ENCODE measurements around the gene INPP4B.
A peak's percentile ranks its signal among the peaks of the same experiment; 100 is the strongest.

INPP4B gene

DNA sequence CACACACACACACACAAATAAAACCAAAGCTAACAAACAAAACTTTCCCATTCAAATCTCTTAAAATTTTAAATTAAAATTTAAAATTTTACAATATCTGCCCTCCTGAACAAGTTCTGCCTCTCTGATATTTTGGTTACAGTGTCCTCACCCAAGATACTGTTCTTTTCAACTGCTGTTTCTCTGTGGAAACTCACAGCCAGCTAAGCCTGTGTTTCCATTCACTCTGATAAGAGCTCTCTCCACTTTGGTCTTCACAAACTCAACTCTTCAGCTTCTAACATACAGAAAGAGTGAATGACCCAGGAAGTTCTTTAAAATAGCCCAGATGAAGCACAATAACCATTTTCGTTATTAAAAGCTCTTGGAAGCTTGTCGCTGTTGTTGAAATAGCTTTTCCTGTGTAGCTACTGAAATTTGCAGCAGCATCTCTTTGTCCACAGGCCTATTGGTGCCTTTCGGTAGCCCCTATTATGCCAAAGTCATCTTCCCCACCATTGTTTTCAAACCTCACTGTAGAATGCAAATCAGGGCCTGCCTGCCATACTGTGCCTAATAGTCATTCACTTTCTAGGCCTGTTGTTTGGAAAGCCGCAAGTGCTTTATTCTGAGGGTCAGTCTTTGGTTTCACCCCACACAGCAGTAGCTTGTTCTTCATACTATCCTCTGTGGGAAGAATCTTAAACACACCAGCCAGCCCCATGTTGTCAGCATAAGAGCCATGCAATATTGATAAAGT lies 19.4 kb downstream of the INPP4B start:
- no peak overlapping the region for H3K9ac ChIP-seq (ENCODE audit: low read length)

DNA sequence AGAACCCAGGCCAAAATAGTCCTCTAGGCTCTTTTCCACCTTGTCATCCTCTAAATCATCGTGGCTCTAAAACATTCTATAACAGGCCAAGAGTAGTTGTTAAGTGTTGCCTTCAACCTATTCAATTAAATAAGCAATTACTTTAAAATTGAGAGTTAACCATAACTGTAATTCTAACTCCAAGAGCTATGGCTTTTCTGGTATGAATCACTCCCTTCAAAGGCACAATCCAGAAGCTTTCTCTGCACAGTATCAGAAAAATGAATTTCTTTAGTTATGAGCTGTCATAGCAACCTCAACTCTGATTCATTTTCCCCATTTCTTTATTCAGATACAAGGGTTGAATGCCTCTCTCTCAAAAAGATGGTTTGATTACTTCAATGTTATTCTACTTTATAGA lies 21.7 kb downstream of the INPP4B start:
- Histone ChIP-seq H4K91ac (ENCODE audit: low read depth, low read length) (no peak overlapping the region), H3K18ac (ENCODE audit: low read length) (no peak overlapping the region), H3K79me2 (ENCODE audit: control insufficient read depth, insufficient read depth, low read length, poor library complexity) (no peaks in the 10 kb centered on the region), H2BK120ac (ENCODE audit: insufficient read depth, low read length, poor library complexity) (no peak overlapping the region), H4K8ac (ENCODE audit: low read depth, low read length) (no peak overlapping the region), H2AK5ac (ENCODE audit: low read length) (no peak overlapping the region), H3K4me2 (ENCODE audit: low read length) (no peak overlapping the region), H3K27me3 (ENCODE audit: insufficient read depth, low read length) (no peaks in the 10 kb centered on the region), H3K9me3 (ENCODE audit: insufficient read depth, low read depth, low read length) (peaks cover 2% of the 10 kb centered on the region), H2AFZ (ENCODE audit: insufficient read depth, low read length, poor library complexity) (no peak overlapping the region), H3K23ac (ENCODE audit: low read length) (no peak overlapping the region), H3K9ac (ENCODE audit: low read length) (no peak overlapping the region), H3K36me3 (ENCODE audit: control insufficient read depth in 1 of 2, insufficient read depth in 2 of 2, low read length in 2 of 2) (no peaks in the 10 kb centered on the region), H3K4me3 (ENCODE audit: low read depth, low read length) (no peak overlapping the region), H2BK12ac (ENCODE audit: low read length) (no peak overlapping the region), H2BK5ac (ENCODE audit: low read depth, low read length, poor library complexity) (no peak overlapping the region), H3K4me1 (ENCODE audit: control insufficient read depth in 1 of 2, insufficient read depth in 2 of 2, low read length in 2 of 2) (no peaks in the 10 kb centered on the region), H3K79me1 (ENCODE audit: low read length) (no peaks in the 10 kb centered on the region), H3K4ac (ENCODE audit: low read depth, low read length) (no peak overlapping the region), H4K12ac (ENCODE audit: low read depth, low read length) (no peak overlapping the region), H3K14ac (ENCODE audit: low read length) (no peak overlapping the region), H3K27ac (ENCODE audit: low read depth, low read length) (no peak overlapping the region)
- DNase-seq, result peak in 1 of 2 donors; percentile 24
- no CpG with 5 or more reads among the region's 1 CpG for WGBS (ENCODE audit: extremely low coverage, insufficient coverage, insufficient read length)

More for the DNA sequence above, 19.4 kb downstream of the INPP4B start:
- H2AK5ac ChIP-seq (ENCODE audit: low read length), result no peak overlapping the region
- no peak overlapping the region for H3K27ac ChIP-seq (ENCODE audit: low read depth, low read length)
- H4K91ac ChIP-seq (ENCODE audit: low read depth, low read length), result no peak overlapping the region
- no peak overlapping the region for H3K4me2 ChIP-seq (ENCODE audit: low read length)
- no peak overlapping the region for H3K14ac ChIP-seq (ENCODE audit: low read length)
- H4K8ac ChIP-seq (ENCODE audit: low read depth, low read length), result no peak overlapping the region
- H2BK120ac ChIP-seq (ENCODE audit: insufficient read depth, low read length, poor library complexity), result no peak overlapping the region
- DNase-seq, result no peak
- H3K27me3 ChIP-seq (ENCODE audit: insufficient read depth, low read length), result no peaks in the 10 kb centered on the region
- no peak overlapping the region for H3K18ac ChIP-seq (ENCODE audit: low read length)
- no peaks in the 10 kb centered on the region for H3K9me3 ChIP-seq (ENCODE audit: insufficient read depth, low read depth, low read length)
- no peak overlapping the region for H3K4ac ChIP-seq (ENCODE audit: low read depth, low read length)
- no peaks in the 10 kb centered on the region for H3K36me3 ChIP-seq (ENCODE audit: control insufficient read depth in 1 of 2, insufficient read depth in 2 of 2, low read length in 2 of 2)
- no peaks in the 10 kb centered on the region for H3K4me1 ChIP-seq (ENCODE audit: control insufficient read depth in 1 of 2, insufficient read depth in 2 of 2, low read length in 2 of 2)
- H3K23ac ChIP-seq (ENCODE audit: low read length), result no peak overlapping the region
- no peak overlapping the region for H2BK12ac ChIP-seq (ENCODE audit: low read length)
- no peak overlapping the region for H2AFZ ChIP-seq (ENCODE audit: insufficient read depth, low read length, poor library complexity)
- H3K4me3 ChIP-seq (ENCODE audit: low read depth, low read length), result no peak overlapping the region
- H3K79me1 ChIP-seq (ENCODE audit: low read length), result no peaks in the 10 kb centered on the region
- no peak overlapping the region for H2BK5ac ChIP-seq (ENCODE audit: low read depth, low read length, poor library complexity)
- H4K12ac ChIP-seq (ENCODE audit: low read depth, low read length), result no peak overlapping the region
- H3K79me2 ChIP-seq (ENCODE audit: control insufficient read depth, insufficient read depth, low read length, poor library complexity), result no peaks in the 10 kb centered on the region
- no CpG with 5 or more reads among the region's 4 CpGs for WGBS (ENCODE audit: extremely low coverage, insufficient coverage, insufficient read length)

DNA sequence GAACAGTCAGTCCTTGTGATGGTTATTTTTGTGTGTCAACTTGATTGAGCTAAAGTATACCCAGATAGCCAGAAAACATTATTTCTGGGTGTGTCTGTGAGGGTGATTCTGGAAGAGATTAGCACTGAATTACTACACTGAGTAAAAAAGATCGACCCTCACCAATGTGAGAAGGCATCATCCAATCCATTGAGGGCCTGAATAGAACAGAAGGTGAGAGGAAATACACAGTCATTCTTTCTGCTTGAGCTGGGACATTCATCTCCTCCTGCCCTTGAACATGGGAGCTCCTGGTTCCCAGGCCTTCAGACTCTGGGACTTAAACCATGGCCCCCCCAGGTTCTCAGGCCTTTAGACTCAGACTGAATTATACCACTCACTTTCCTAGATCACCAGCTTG lies 22.3 kb downstream of the INPP4B start:
- Histone ChIP-seq H3K23ac (ENCODE audit: low read length) (no peak overlapping the region), H2BK120ac (ENCODE audit: insufficient read depth, low read length, poor library complexity) (no peak overlapping the region), H4K91ac (ENCODE audit: low read depth, low read length) (no peak overlapping the region), H3K36me3 (ENCODE audit: control insufficient read depth in 1 of 2, insufficient read depth in 2 of 2, low read length in 2 of 2) (no peaks in the 10 kb centered on the region), H3K4me2 (ENCODE audit: low read length) (no peak overlapping the region), H4K8ac (ENCODE audit: low read depth, low read length) (no peak overlapping the region), H3K9ac (ENCODE audit: low read length) (no peak overlapping the region), H3K14ac (ENCODE audit: low read length) (no peak overlapping the region), H3K18ac (ENCODE audit: low read length) (no peak overlapping the region), H2BK12ac (ENCODE audit: low read length) (no peak overlapping the region), H3K9me3 (ENCODE audit: insufficient read depth, low read depth, low read length) (peaks cover 2% of the 10 kb centered on the region), H2AK5ac (ENCODE audit: low read length) (no peak overlapping the region), H3K4me1 (ENCODE audit: control insufficient read depth in 1 of 2, insufficient read depth in 2 of 2, low read length in 2 of 2) (no peaks in the 10 kb centered on the region), H2BK5ac (ENCODE audit: low read depth, low read length, poor library complexity) (no peak overlapping the region), H3K4ac (ENCODE audit: low read depth, low read length) (no peak overlapping the region), H3K27me3 (ENCODE audit: insufficient read depth, low read length) (no peaks in the 10 kb centered on the region), H3K4me3 (ENCODE audit: low read depth, low read length) (no peak overlapping the region), H3K79me1 (ENCODE audit: low read length) (no peaks in the 10 kb centered on the region), H3K79me2 (ENCODE audit: control insufficient read depth, insufficient read depth, low read length, poor library complexity) (no peaks in the 10 kb centered on the region), H2AFZ (ENCODE audit: insufficient read depth, low read length, poor library complexity) (no peak overlapping the region), H3K27ac (ENCODE audit: low read depth, low read length) (no peak overlapping the region), H4K12ac (ENCODE audit: low read depth, low read length) (no peak overlapping the region)
- no CpG with 5 or more reads among the region's 1 CpG for WGBS (ENCODE audit: extremely low coverage, insufficient coverage, insufficient read length)
- no peak for DNase-seq

DNA sequence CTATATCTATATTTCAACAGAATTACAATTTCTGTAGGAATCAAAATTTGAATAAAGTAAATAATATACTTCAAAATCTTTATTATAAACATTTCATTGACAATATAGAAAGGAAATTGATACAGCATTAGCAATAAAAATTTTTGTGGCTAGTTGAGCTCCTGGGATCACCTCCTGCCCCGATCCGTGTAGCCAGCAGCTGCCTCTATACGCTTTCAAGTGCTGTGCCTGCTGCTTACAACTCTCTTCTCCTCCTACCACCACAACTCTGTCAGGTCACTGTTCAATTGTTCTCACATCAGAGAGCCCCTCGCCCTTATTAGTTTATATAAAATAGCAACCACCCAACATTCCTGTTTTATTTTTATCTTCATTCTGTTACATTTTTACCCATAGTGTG lies 27.6 kb downstream of the INPP4B start:
- Histone ChIP-seq H3K9me3 (ENCODE audit: insufficient read depth, low read depth, low read length) (peaks cover 2% of the 10 kb centered on the region), H3K4me2 (ENCODE audit: low read length) (no peak overlapping the region), H3K79me1 (ENCODE audit: low read length) (no peaks in the 10 kb centered on the region), H3K4ac (ENCODE audit: low read depth, low read length) (no peak overlapping the region), H2BK5ac (ENCODE audit: low read depth, low read length, poor library complexity) (no peak overlapping the region), H4K12ac (ENCODE audit: low read depth, low read length) (no peak overlapping the region), H3K79me2 (ENCODE audit: control insufficient read depth, insufficient read depth, low read length, poor library complexity) (no peaks in the 10 kb centered on the region), H4K8ac (ENCODE audit: low read depth, low read length) (no peak overlapping the region), H2AK5ac (ENCODE audit: low read length) (no peak overlapping the region), H3K18ac (ENCODE audit: low read length) (no peak overlapping the region), H2BK12ac (ENCODE audit: low read length) (no peak overlapping the region), H3K27ac (ENCODE audit: low read depth, low read length) (no peak overlapping the region), H2AFZ (ENCODE audit: insufficient read depth, low read length, poor library complexity) (no peak overlapping the region), H3K14ac (ENCODE audit: low read length) (no peak overlapping the region), H4K91ac (ENCODE audit: low read depth, low read length) (no peak overlapping the region), H3K27me3 (ENCODE audit: insufficient read depth, low read length) (no peaks in the 10 kb centered on the region), H3K36me3 (ENCODE audit: control insufficient read depth in 1 of 2, insufficient read depth in 2 of 2, low read length in 2 of 2) (no peaks in the 10 kb centered on the region), H3K23ac (ENCODE audit: low read length) (no peak overlapping the region), H3K9ac (ENCODE audit: low read length) (no peak overlapping the region), H2BK120ac (ENCODE audit: insufficient read depth, low read length, poor library complexity) (no peak overlapping the region), H3K4me1 (ENCODE audit: control insufficient read depth in 1 of 2, insufficient read depth in 2 of 2, low read length in 2 of 2) (no peaks in the 10 kb centered on the region), H3K4me3 (ENCODE audit: low read depth, low read length) (no peak overlapping the region)
- no CpG with 5 or more reads among the region's 4 CpGs for WGBS (ENCODE audit: extremely low coverage, insufficient coverage, insufficient read length)
- no peak for DNase-seq
